HCT116 (cell line): Measurements from ENCODE around the gene C11orf52. TPM values are rescaled to one million over a fixed set of nuclear protein-coding genes. Genes with fewer than 3 reads are reported as not detected.

Experiments used
- ATAC-seq: fragments of 200-7000 bp; cut with Tn5 transposase; 2 replicates; pipeline ENCODE4 v1.9.1; 2020; ENCODE audit warnings: mild to moderate bottlenecking, moderate library complexity
- BruUV-seq: library from RNA; stranded (reverse); fragments of 400-500 nt; replicated peaks from 2 replicates; lab custom pipeline; 2021; lab: Mats Ljungman, UMichigan
- CTCF ChIA-PET: fragments of 300-600 bp; sonication (Branson Sonifier 250); formaldehyde crosslinking; loops from one replicate; lab custom pipeline; 2021; ENCODE audit warnings: antibody characterized with exemption; lab: Charles Lee
- POLR2A ChIA-PET: fragments of 300-600, 350-600 bp; sonication (Branson Sonifier 250); formaldehyde crosslinking; loops from one replicate; lab custom pipeline; 2021; ENCODE audit warnings: antibody characterized with exemption; lab: Charles Lee
- RAD21 ChIA-PET, 2 experiments: fragments of 300-600 bp; sonication (Branson Sonifier 250); formaldehyde crosslinking; loops; one replicate each; lab custom pipeline; 2023; ENCODE audit warnings: low total read pairs in 2 of 2; ENCODE audit not compliant: uncharacterized antibody in 2 of 2, unreplicated experiment in 2 of 2, low non-redundant PET in 1 of 2; lab: Charles Lee
- DNase-seq: peaks from one replicate; pipeline ENCODE4 v3.0.0-alpha.2; 2010; ENCODE audit warnings: low read depth, low spot score
- H2AFZ ChIP-seq: fragments of 200-600 bp; shearing (Covaris generic), sonication (generic); 2 replicates; pipeline ENCODE4 v1.6.1; 2017; ENCODE audit warnings: low read depth, mixed run types, mixed read lengths, antibody characterized with exemption, low read length; ENCODE audit not compliant: poor library complexity, severe bottlenecking
- H3K27ac ChIP-seq: 2 replicates; pipeline ENCODE4 v1.5.1; 2012; ENCODE audit warnings: low read depth, low read length
- H3K27me3 ChIP-seq: fragments of 200-600 bp; sonication (generic); 2 replicates; pipeline ENCODE4 v1.6.1; 2016; ENCODE audit warnings: mixed run types, low read length, mixed read lengths; ENCODE audit not compliant: insufficient read depth
- H3K36me3 ChIP-seq, 2 experiments: fragments of 200-500 bp in 1 of 2; fragments of 200-600 bp in 1 of 2; sonication (Bioruptor generic) in 1 of 2; sonication (generic) in 1 of 2; 2 replicates each; pipeline versions ENCODE4 v1.5.1 to v1.6.1; 2014 to 2016; ENCODE audit warnings: low read length in 2 of 2, inconsistent platforms in 1 of 2, mixed read lengths in 1 of 2, mixed run types in 1 of 2; ENCODE audit not compliant: insufficient read depth in 2 of 2, control insufficient read depth in 1 of 2
- H3K4me1 ChIP-seq, 2 experiments: fragments of 200-600 bp in 1 of 2; sonication (generic) in 1 of 2; 2 replicates each; pipeline versions ENCODE4 v1.5.1 to v1.6.1; 2012 to 2017; ENCODE audit warnings: low read length in 2 of 2, inconsistent platforms in 1 of 2, mild to moderate bottlenecking in 1 of 2, mixed read lengths in 1 of 2, mixed run types in 1 of 2, moderate library complexity in 1 of 2; ENCODE audit not compliant: insufficient read depth in 2 of 2, control insufficient read depth in 1 of 2
- H3K4me2 ChIP-seq: fragments of 200-600 bp; sonication (generic); 2 replicates; pipeline ENCODE4 v1.6.1; 2017; ENCODE audit warnings: mixed run types, low read length, mixed read lengths
- H3K4me3 ChIP-seq, 2 experiments: fragments of 200-600 bp in 1 of 2; sonication (generic) in 1 of 2; replicated peaks in 1 of 2; 2 replicates each; pipeline ENCODE4 v1.5.1; 2011 to 2016; ENCODE audit warnings: low read length in 2 of 2, control low read depth in 1 of 2, low read depth in 1 of 2, mild to moderate bottlenecking in 1 of 2, mixed read lengths in 1 of 2, mixed run types in 1 of 2
- H3K79me2 ChIP-seq: fragments of 200-600 bp; sonication (generic); 2 replicates; pipeline ENCODE4 v1.6.1; 2017; ENCODE audit warnings: mild to moderate bottlenecking, mixed run types, low read length, moderate library complexity, mixed read lengths; ENCODE audit not compliant: insufficient read depth
- H3K9ac ChIP-seq: fragments of 200-600 bp; sonication (generic); 2 replicates; pipeline ENCODE4 v1.6.1; 2016; ENCODE audit warnings: low read length, mixed read lengths
- H3K9me2 ChIP-seq: fragments of 200-600 bp; sonication (generic), shearing (Covaris generic); 2 replicates; pipeline ENCODE4 v1.6.1; 2017; ENCODE audit warnings: mixed run types, mild to moderate bottlenecking, moderate library complexity; ENCODE audit not compliant: insufficient read depth
- H3K9me3 ChIP-seq, 2 experiments: fragments of 200-500 bp in 1 of 2; fragments of 200-600 bp in 1 of 2; sonication (Bioruptor generic) in 1 of 2; sonication (generic) in 1 of 2; 2 replicates each; pipeline ENCODE4 v1.6.1; 2014 to 2017; ENCODE audit warnings: low read length in 2 of 2, mixed read lengths in 2 of 2, inconsistent platforms in 1 of 2, low read depth in 1 of 2, mild to moderate bottlenecking in 1 of 2, mixed run types in 1 of 2, moderate library complexity in 1 of 2; ENCODE audit not compliant: control insufficient read depth in 1 of 2, insufficient read depth in 1 of 2
- H4K20me1 ChIP-seq: fragments of 200-600 bp; sonication (generic), shearing (Covaris generic); 2 replicates; pipeline ENCODE4 v1.6.1; 2017; ENCODE audit warnings: mixed run types, mild to moderate bottlenecking, moderate library complexity; ENCODE audit not compliant: insufficient read depth
- CBX3 ChIP-seq: IDR thresholded peaks from 2 replicates; pipeline ENCODE4 v1.6.1; 2012; ENCODE audit warnings: low read depth
- CEBPB ChIP-seq: IDR thresholded peaks from 2 replicates; pipeline ENCODE4 v1.6.1; 2012; ENCODE audit warnings: low read depth
- EZH2 ChIP-seq: fragments of 200-600 bp; sonication (generic); IDR thresholded peaks from 2 replicates; pipeline ENCODE4 v1.6.1; 2017; ENCODE audit warnings: antibody characterized with exemption, mixed run types
- EZH2phosphoT487 ChIP-seq: fragments of 200-600 bp; IDR thresholded peaks from 2 replicates; pipeline ENCODE4 v1.6.1; 2018; ENCODE audit warnings: antibody characterized with exemption, borderline replicate concordance
- JUND ChIP-seq: IDR thresholded peaks from 2 replicates; pipeline ENCODE4 v1.6.1; 2012
- POLR2A ChIP-seq: IDR thresholded peaks from 2 replicates; pipeline ENCODE4 v1.7.0; 2011; ENCODE audit warnings: borderline replicate concordance; ENCODE audit not compliant: insufficient read depth, insufficient read length; ENCODE audit errors: extremely low read depth
- POLR2AphosphoS5 ChIP-seq: IDR thresholded peaks from 2 replicates; pipeline ENCODE4 v1.6.1; 2011; ENCODE audit warnings: mild to moderate bottlenecking, low read depth, low read length, moderate library complexity
- REST ChIP-seq: IDR thresholded peaks from 2 replicates; pipeline ENCODE4 v1.6.1; 2012; ENCODE audit warnings: low read depth
- SIN3A ChIP-seq: IDR thresholded peaks from 2 replicates; pipeline ENCODE4 v1.6.1; 2012; ENCODE audit warnings: low read depth
- SP1 ChIP-seq: IDR thresholded peaks from 2 replicates; pipeline ENCODE4 v1.6.1; 2012; ENCODE audit warnings: low read depth
- SRF ChIP-seq: IDR thresholded peaks from 2 replicates; pipeline ENCODE4 v1.6.1; 2012; ENCODE audit warnings: low read depth
- TCF7L2 ChIP-seq: IDR thresholded peaks from 2 replicates; pipeline ENCODE4 v1.7.0; 2011; ENCODE audit warnings: borderline replicate concordance, inconsistent platforms; ENCODE audit not compliant: insufficient read depth, insufficient read length; ENCODE audit errors: extremely low read depth
- YY1 ChIP-seq: IDR thresholded peaks from 2 replicates; pipeline ENCODE4 v1.6.1; 2011; ENCODE audit warnings: low read length, low read depth, moderate library complexity, mild to moderate bottlenecking; ENCODE audit not compliant: insufficient replicate concordance; ENCODE audit errors: extremely low read depth
- ZFX ChIP-seq: fragments of 450-650 bp; IDR thresholded peaks from 2 replicates; pipeline ENCODE4 v1.6.1; 2017
- ZNF274 ChIP-seq: fragments of 200-500 bp; sonication (Bioruptor generic); IDR thresholded peaks from 2 replicates; pipeline ENCODE4 v1.6.1; 2014; ENCODE audit warnings: mild to moderate bottlenecking, low read depth, low read length, inconsistent platforms
- intact Hi-C: fragments of 100-400 bp; cut with micrococcal nuclease; formaldehyde crosslinking; loops from 2 replicates; pipeline ENCODE4 v1.10.0; 2022
- total RNA-seq: library from RNA; stranded (reverse); gene quantifications from one replicate; pipeline ENCODE4 v1.2.1, GENCODE V29; 2021; ENCODE audit not compliant: unreplicated experiment
- TF ChIP-seq, protein P1 (sequence below): IDR thresholded peaks from 2 replicates; pipeline ENCODE4 v1.6.1; 2011; ENCODE audit warnings: mild to moderate bottlenecking, low read length, moderate library complexity; ENCODE audit not compliant: insufficient replicate concordance; ENCODE audit errors: extremely low read depth
- TF ChIP-seq, protein P2 (sequence below), 3 experiments: fragments of 200-600 bp in 1 of 3; sonication (generic) in 1 of 3; IDR thresholded peaks in 2 of 3; conservative IDR thresholded peaks in 1 of 3; 2 replicates each; pipeline ENCODE4 v1.5.1; 2012 to 2017; ENCODE audit warnings: low read depth in 2 of 3, low read length in 2 of 3, antibody characterized with exemption in 1 of 3, borderline replicate concordance in 1 of 3, control low read depth in 1 of 3, mild to moderate bottlenecking in 1 of 3, mixed read lengths in 1 of 3, mixed run types in 1 of 3, moderate library complexity in 1 of 3; ENCODE audit not compliant: insufficient read depth in 1 of 3
- TF ChIP-seq, protein P3 (sequence below): IDR thresholded peaks from 2 replicates; pipeline ENCODE4 v1.6.1; 2012

The C11orf52 gene
- total RNA-seq, 1 experiment from 2014 or later: 4.6 TPM

- Histone ChIP-seq H3K9ac (no peak overlapping the region), H3K36me3 (no peaks in the 10 kb centered on the region), H3K27me3 (no peaks in the 10 kb centered on the region), H3K9me2 (no peaks in the 10 kb centered on the region), H3K4me2 (no peak overlapping the region), H3K27ac (no peak overlapping the region), H3K9me3 (no peaks in the 10 kb centered on the region), H2AFZ (no peak overlapping the region), H4K20me1 (no peaks in the 10 kb centered on the region), H3K4me3 (no peak overlapping the region), H3K4me1 (peaks cover 15 to 32% of the 10 kb centered on the region in 2 experiments), H3K79me2 (no peaks in the 10 kb centered on the region)
- ATAC-seq: no peak
- no peak for TF ChIP-seq SRF
- no peak for TF ChIP-seq EZH2
- no peak for TF ChIP-seq REST
- TF ChIP-seq, protein P1, sequence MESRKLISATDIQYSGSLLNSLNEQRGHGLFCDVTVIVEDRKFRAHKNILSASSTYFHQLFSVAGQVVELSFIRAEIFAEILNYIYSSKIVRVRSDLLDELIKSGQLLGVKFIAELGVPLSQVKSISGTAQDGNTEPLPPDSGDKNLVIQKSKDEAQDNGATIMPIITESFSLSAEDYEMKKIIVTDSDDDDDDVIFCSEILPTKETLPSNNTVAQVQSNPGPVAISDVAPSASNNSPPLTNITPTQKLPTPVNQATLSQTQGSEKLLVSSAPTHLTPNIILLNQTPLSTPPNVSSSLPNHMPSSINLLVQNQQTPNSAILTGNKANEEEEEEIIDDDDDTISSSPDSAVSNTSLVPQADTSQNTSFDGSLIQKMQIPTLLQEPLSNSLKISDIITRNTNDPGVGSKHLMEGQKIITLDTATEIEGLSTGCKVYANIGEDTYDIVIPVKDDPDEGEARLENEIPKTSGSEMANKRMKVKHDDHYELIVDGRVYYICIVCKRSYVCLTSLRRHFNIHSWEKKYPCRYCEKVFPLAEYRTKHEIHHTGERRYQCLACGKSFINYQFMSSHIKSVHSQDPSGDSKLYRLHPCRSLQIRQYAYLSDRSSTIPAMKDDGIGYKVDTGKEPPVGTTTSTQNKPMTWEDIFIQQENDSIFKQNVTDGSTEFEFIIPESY: no peak
- TF ChIP-seq ZNF274: no peak
- TF ChIP-seq, protein P2, sequence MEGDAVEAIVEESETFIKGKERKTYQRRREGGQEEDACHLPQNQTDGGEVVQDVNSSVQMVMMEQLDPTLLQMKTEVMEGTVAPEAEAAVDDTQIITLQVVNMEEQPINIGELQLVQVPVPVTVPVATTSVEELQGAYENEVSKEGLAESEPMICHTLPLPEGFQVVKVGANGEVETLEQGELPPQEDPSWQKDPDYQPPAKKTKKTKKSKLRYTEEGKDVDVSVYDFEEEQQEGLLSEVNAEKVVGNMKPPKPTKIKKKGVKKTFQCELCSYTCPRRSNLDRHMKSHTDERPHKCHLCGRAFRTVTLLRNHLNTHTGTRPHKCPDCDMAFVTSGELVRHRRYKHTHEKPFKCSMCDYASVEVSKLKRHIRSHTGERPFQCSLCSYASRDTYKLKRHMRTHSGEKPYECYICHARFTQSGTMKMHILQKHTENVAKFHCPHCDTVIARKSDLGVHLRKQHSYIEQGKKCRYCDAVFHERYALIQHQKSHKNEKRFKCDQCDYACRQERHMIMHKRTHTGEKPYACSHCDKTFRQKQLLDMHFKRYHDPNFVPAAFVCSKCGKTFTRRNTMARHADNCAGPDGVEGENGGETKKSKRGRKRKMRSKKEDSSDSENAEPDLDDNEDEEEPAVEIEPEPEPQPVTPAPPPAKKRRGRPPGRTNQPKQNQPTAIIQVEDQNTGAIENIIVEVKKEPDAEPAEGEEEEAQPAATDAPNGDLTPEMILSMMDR (IDR thresholded peaks at IDR 0.05 in 2 of 3, conservative IDR thresholded peaks at IDR 0.05 in 1 of 3; ENCODE audit: borderline replicate concordance in 1 of 3, insufficient read depth in 1 of 3, low read depth in 2 of 3, low read length in 2 of 3): no peak
- TF ChIP-seq CBX3: no peak
- no peak for TF ChIP-seq SP1
- no peak for TF ChIP-seq EZH2phosphoT487
- no peak for TF ChIP-seq ZFX
- TF ChIP-seq, protein P3, sequence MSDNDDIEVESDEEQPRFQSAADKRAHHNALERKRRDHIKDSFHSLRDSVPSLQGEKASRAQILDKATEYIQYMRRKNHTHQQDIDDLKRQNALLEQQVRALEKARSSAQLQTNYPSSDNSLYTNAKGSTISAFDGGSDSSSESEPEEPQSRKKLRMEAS: no peak
- TF ChIP-seq SIN3A: no peak
- no peak for TF ChIP-seq CEBPB
- TF ChIP-seq TCF7L2: no peak
- no peak for TF ChIP-seq YY1
- TF ChIP-seq JUND: no peak
- TF ChIP-seq POLR2A: no peak
- TF ChIP-seq POLR2AphosphoS5: no peak
- no peak for DNase-seq
- no TSS peak for BruUV-seq
- RAD21 ChIA-PET: no interaction called here
- CTCF ChIA-PET: no interaction called here
- intact Hi-C loops: no loop called here
- POLR2A ChIA-PET: no interaction called here
Observed at GRCh38 chr11:111922803-111923202, 4.1 kb downstream of the C11orf52 start.
